ENCODE measurements around the gene ABLIM1.

ABLIM1 gene

DNA sequence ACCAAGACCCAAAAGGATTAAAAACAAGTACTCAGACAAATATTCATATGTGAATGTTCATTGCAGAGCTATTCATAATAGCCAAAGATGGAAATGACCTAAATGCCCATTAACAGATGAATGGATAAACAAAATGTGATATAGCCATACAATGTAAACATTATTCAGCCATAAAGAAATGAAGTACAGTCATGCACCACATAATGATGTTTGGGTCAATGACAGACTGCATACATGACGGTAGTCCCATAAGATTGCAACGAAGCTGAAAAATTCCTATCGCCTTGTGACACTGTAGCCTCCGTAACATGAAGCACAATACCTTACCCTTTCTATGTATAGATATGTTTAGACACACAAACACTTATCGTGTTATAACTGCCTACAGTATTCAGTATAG is 97.9 kb downstream of the ABLIM1 start:
- TF ChIP-seq CTCF (IDR thresholded peaks at IDR 0.05) = no peak
- no peaks in the 10 kb centered on the region for H3K9me3 ChIP-seq
- no peak overlapping the region for H3K4me3 ChIP-seq
- DNase-seq = no peak
- intact Hi-C loops (cut with DNase I; ENCODE audit: low total_unique reads) = no loop called here
- H3K4me1 ChIP-seq = no peaks in the 10 kb centered on the region
- H3K27ac ChIP-seq = no peak overlapping the region
- no peaks in the 10 kb centered on the region for H3K27me3 ChIP-seq
- no peaks in the 10 kb centered on the region for H3K36me3 ChIP-seq

DNA sequence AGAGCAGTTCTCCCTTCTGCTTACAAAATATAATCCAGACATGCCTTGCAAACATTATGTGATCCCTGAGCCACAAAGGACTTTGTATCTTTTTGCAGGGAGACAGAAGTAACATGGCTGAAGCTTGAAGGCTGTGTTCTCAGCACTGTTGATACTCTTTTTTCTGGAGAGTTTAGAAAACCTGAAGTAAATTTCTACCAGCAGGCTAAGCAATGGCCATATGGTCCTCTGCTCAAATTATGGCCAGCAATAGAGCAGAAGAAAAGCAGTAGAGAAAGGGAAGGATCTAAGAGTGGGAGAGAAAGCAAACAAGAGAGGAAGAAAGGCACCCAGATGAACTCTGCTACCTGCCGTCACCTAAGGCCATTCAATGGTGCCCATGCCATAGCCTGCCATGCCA is 98.4 kb downstream of the ABLIM1 start:
- Histone ChIP-seq H3K36me3 (no peaks in the 10 kb centered on the region), H3K9me3 (no peaks in the 10 kb centered on the region), H3K27me3 (no peaks in the 10 kb centered on the region), H3K4me1 (no peaks in the 10 kb centered on the region), H3K4me3 (no peak overlapping the region), H3K27ac (no peak overlapping the region)
- intact Hi-C loops (cut with DNase I; ENCODE audit: low total_unique reads) = no loop called here
- DNase-seq = no peak
- TF ChIP-seq CTCF (IDR thresholded peaks at IDR 0.05) = no peak

DNA sequence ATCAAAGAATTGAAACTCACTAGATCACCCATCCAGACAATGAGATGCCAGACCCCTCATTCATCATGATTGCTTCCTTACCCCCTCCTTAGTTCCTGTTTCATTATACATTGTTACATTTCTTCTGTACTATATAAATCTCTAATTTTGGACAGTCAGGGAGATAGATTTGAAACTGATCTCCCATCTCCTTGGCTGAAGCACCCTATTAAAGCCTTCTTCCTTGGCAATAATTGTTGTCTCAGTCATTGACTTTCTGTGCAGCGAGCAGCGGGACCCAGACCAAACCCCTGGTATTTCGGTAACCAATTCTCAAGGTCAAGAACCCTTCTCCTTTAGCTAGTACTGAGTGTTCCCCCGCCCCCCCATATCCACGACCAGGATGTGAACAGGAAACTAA is 100.2 kb downstream of the ABLIM1 start:
- DNase-seq = no peak
- Histone ChIP-seq H3K27ac (no peak overlapping the region), H3K36me3 (no peaks in the 10 kb centered on the region), H3K4me1 (no peaks in the 10 kb centered on the region), H3K9me3 (no peaks in the 10 kb centered on the region), H3K4me3 (no peak overlapping the region), H3K27me3 (no peaks in the 10 kb centered on the region)
- intact Hi-C loops (cut with DNase I; ENCODE audit: low total_unique reads) = no loop called here
- TF ChIP-seq CTCF (IDR thresholded peaks at IDR 0.05) = no peak

DNA sequence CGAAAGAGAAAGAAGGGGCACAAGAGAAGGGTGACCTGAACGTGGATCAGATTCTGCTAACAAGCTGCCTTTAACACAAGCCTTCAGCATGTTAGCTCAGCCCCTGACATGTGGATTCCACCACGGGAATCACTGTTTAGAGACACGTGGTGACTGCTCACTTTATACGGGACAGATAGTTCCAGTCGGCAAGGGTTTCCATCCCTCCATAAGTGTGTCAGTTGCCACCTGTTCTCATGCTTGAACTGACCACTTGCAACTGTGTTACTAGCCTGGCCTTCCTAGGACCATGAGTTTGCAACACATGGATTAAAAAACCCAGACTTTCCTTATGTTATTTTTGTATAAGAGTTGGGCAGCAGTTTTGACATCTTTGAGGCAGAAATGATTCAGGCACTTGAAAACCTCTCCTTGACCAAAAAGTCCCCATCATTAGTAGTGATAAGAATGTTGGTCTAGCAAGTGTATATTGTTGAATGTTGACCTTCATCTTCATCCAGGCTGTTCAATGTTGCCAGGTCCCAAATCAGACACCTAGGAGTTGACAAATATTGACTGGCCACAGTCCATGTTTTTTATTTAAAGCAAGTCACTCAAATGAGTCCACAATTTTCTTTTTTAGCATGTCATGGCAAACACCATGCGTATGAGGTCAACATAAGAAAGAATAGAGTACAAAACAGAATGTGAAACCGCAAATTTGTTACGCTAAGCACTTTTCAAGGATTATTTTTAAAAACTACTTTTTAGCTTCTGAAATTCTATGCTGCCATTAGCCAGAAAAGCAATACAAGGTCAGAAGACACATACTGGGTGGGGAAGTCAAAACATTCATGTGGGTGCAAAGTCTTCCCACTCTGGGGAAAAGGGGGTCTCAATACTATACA is 101.6 kb downstream of the ABLIM1 start:
- Histone ChIP-seq H3K27ac (no peak overlapping the region), H3K27me3 (no peaks in the 10 kb centered on the region), H3K36me3 (no peaks in the 10 kb centered on the region), H3K4me3 (no peak overlapping the region), H3K4me1 (peaks cover 0 to 9% (median 5%) of the 10 kb centered on the region in 4 donors), H3K9me3 (no peaks in the 10 kb centered on the region)
- intact Hi-C loops (cut with DNase I; ENCODE audit: low total_unique reads) = no loop called here
- TF ChIP-seq CTCF (IDR thresholded peaks at IDR 0.05) = no peak
- DNase-seq = no peak

DNA sequence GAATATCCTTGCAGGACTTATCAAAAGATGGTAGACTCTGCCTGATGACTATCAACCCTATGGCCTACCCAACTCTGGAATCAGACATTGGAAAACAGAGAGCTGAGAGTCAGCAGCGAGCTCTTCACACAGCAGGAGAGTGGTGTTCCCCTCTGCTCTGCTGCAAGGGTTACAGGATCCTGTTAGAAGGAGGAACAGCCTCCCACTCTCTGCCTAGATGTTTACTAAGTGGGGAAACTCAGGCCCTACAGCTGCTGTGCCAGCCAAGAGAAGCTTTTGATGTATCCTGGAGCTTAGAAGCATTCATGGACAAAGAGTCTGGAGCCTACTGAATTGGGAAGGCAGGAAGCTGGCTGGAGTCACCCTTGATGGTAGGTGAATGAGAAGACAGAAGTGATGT is 104.6 kb downstream of the ABLIM1 start:
- no peak overlapping the region for H3K27ac ChIP-seq
- intact Hi-C loops (cut with DNase I; ENCODE audit: low total_unique reads) = loop anchor here (5.0 kb wide), 2 partner anchors 144 to 229 kb away; no protein-coding TSS in a partner anchor
- TF ChIP-seq CTCF (IDR thresholded peaks at IDR 0.05) = no peak
- no peak overlapping the region for H3K4me3 ChIP-seq
- no peaks in the 10 kb centered on the region for H3K9me3 ChIP-seq
- peaks cover 0 to 17% (median 12%) of the 10 kb centered on the region in 4 donors for H3K4me1 ChIP-seq
- H3K27me3 ChIP-seq = no peaks in the 10 kb centered on the region
- no peaks in the 10 kb centered on the region for H3K36me3 ChIP-seq
- no peak for DNase-seq

Measured in tibial artery (tissue), 4 donors.